ENCODE measurements around the gene GDI2. TPM values are rescaled to one million over a fixed set of nuclear protein-coding genes. Genes with fewer than 3 reads are reported as not detected.
A peak's percentile ranks its signal among the peaks of the same experiment; 100 is the strongest.
"Not testable (repeated sequence)": the region's sequence is repeated elsewhere in the genome, so short reads cannot be mapped to it uniquely, and the experiment has no call there.

The GDI2 gene
- total and polyA plus RNA-seq, 10 donors, result 100 to 272 (median 198) TPM

GRCh38 chr10:5858811-5859210, 45.6 kb upstream of the GDI2 start:
- Histone ChIP-seq H3K4me3 (no peak overlapping the region), H3K9me3 (peaks cover 0 to 3% (median 0%) of the 10 kb centered on the region in 8 donors), H3K4me1 (peaks cover 0 to 27% (median 3%) of the 10 kb centered on the region in 6 donors), H3K36me3 (no peaks in the 10 kb centered on the region), H3K27me3 (replicated peaks in 1 of 7) (no peaks in the 10 kb centered on the region), H3K27ac (peak overlapping the region in 2 of 8 donors; percentile 14 to 33)
- intact Hi-C loops (cut with DNase I; ENCODE audit: low total_unique reads), result no loop called here
- TF ChIP-seq POLR2AphosphoS5 (IDR thresholded peaks at IDR 0.05), result no peak
- TF ChIP-seq POLR2A (IDR thresholded peaks at IDR 0.05), result no peak
- TF ChIP-seq CTCF (IDR thresholded peaks at IDR 0.05 in 8 of 11, conservative IDR thresholded peaks at IDR 0.05 in 3 of 11), result no peak
- no peak for DNase-seq
- WGBS, 5 donors, result 67 to 87% (median 85%) methylated on average over 5 of the region's 5 CpGs

- intact Hi-C loops (cut with DNase I; ENCODE audit: low total_unique reads), result no loop called here
- 80 to 85% (median 81%) methylated on average over 7 of the region's 7 CpGs for WGBS, 5 donors
- H3K36me3 ChIP-seq, result no peaks in the 10 kb centered on the region
These were observed 43.4 kb upstream of the GDI2 start for GRCh38 chr10:5856701-5857004.

GRCh38 chr10:5855979-5856700, 42.9 kb upstream of the GDI2 start:
- no peaks in the 10 kb centered on the region for H3K27me3 ChIP-seq (replicated peaks in 1 of 7)
- H3K4me1 ChIP-seq, result peaks cover 0 to 40% (median 8%) of the 10 kb centered on the region in 6 donors
- intact Hi-C loops (cut with DNase I; ENCODE audit: low total_unique reads), result no loop called here
- H3K27ac ChIP-seq, result no peak overlapping the region
- H3K9me3 ChIP-seq, result no peaks in the 10 kb centered on the region
- WGBS, 5 donors, result 82 to 93% (median 92%) methylated on average over 18 of the region's 18 CpGs
- no peaks in the 10 kb centered on the region for H3K36me3 ChIP-seq
- no peak for TF ChIP-seq POLR2AphosphoS5 (IDR thresholded peaks at IDR 0.05)
- no peak for TF ChIP-seq POLR2A (IDR thresholded peaks at IDR 0.05)
- TF ChIP-seq CTCF (IDR thresholded peaks at IDR 0.05 in 8 of 11, conservative IDR thresholded peaks at IDR 0.05 in 3 of 11), result no peak
- no peak for DNase-seq
- no peak overlapping the region for H3K4me3 ChIP-seq

More at GRCh38 chr10:5856701-5857004, 43.4 kb upstream of the GDI2 start:
- no peak for TF ChIP-seq CTCF (IDR thresholded peaks at IDR 0.05 in 8 of 11, conservative IDR thresholded peaks at IDR 0.05 in 3 of 11)
- TF ChIP-seq POLR2AphosphoS5 (IDR thresholded peaks at IDR 0.05), result no peak
- no peak for TF ChIP-seq POLR2A (IDR thresholded peaks at IDR 0.05)
- DNase-seq, result no peak
- Histone ChIP-seq H3K4me1 (peaks cover 0 to 35% (median 8%) of the 10 kb centered on the region in 6 donors), H3K27ac (no peak overlapping the region), H3K27me3 (replicated peaks in 1 of 7) (no peaks in the 10 kb centered on the region), H3K9me3 (no peaks in the 10 kb centered on the region), H3K4me3 (no peak overlapping the region)

GRCh38 chr10:5854131-5854475, 40.9 kb upstream of the GDI2 start:
- intact Hi-C loops (cut with DNase I; ENCODE audit: low total_unique reads), result no loop called here
- Histone ChIP-seq H3K27me3 (replicated peaks in 1 of 7) (no peaks in the 10 kb centered on the region), H3K9me3 (no peaks in the 10 kb centered on the region), H3K4me1 (peaks cover 0 to 39% (median 6%) of the 10 kb centered on the region in 6 donors), H3K4me3 (no peak overlapping the region), H3K27ac (no peak overlapping the region), H3K36me3 (no peaks in the 10 kb centered on the region)
- no peak for TF ChIP-seq CTCF (IDR thresholded peaks at IDR 0.05 in 8 of 11, conservative IDR thresholded peaks at IDR 0.05 in 3 of 11)
- TF ChIP-seq POLR2AphosphoS5 (IDR thresholded peaks at IDR 0.05), result no peak
- no peak for TF ChIP-seq POLR2A (IDR thresholded peaks at IDR 0.05)
- DNase-seq, result no peak
- 76 to 92% (median 86%) methylated on average over 5 of the region's 5 CpGs for WGBS, 5 donors

- H3K4me3 ChIP-seq; H3K36me3 ChIP-seq; H3K27me3 ChIP-seq (replicated peaks in 1 of 7); H3K9me3 ChIP-seq; intact Hi-C loops (cut with DNase I; ENCODE audit: low total_unique reads); DNase-seq: not testable (repeated sequence)
- Histone ChIP-seq H3K4me1 (peaks cover 3 to 71% (median 31%) of the 10 kb centered on the region in 6 donors), H3K27ac (peak overlapping the region in 6 of 8 donors; percentile 9 to 85 (median 56))
- 88 to 95% (median 92%) methylated on average over 4 of the region's 4 CpGs for WGBS, 5 donors
These were observed 33.4 kb upstream of the GDI2 start for GRCh38 chr10:5846667-5847066.

Measured in spleen (tissue), 11 donors.